PC-3 (cell line): ENCODE results near the gene DKKL1. TPM values are rescaled to one million over a fixed set of nuclear protein-coding genes. Genes with fewer than 3 reads are reported as not detected.

Experiments used
- ATAC-seq: fragments of 200-7000 bp; cut with Tn5 transposase; 2 replicates; pipeline ENCODE4 v1.9.1; 2020; ENCODE audit warnings: mild to moderate bottlenecking, moderate library complexity
- BruUV-seq: library from RNA; stranded (reverse); fragments of 400-500 nt; replicated peaks from 2 replicates; lab custom pipeline; 2021; lab: Mats Ljungman, UMichigan
- CTCF ChIA-PET: fragments of 300-600 bp; sonication (Branson Sonifier 250); formaldehyde crosslinking; loops from one replicate; lab custom pipeline; 2022; ENCODE audit warnings: antibody characterized with exemption; lab: Charles Lee
- POLR2A ChIA-PET: fragments of 300-600 bp; sonication (Branson Sonifier 250); formaldehyde crosslinking; loops from one replicate; lab custom pipeline; 2022; ENCODE audit warnings: antibody characterized with exemption; ENCODE audit not compliant: unreplicated experiment; lab: Charles Lee
- DNase-seq: peaks from one replicate; pipeline ENCODE4 v3.0.0-alpha.2; 2015
- H2AFZ ChIP-seq: fragments of 300-600 bp; sonication (generic); 2 replicates; pipeline ENCODE4 v1.6.0; 2016; ENCODE audit warnings: antibody characterized with exemption, low read length
- H3F3A ChIP-seq: fragments of 300-600 bp; sonication (generic); one replicate; pipeline ENCODE4 v1.6.0; 2017; ENCODE audit warnings: antibody characterized with exemption, low read length, control low read depth, mild to moderate bottlenecking; ENCODE audit not compliant: unreplicated experiment
- H3K27ac ChIP-seq: fragments of 300-600 bp; sonication (generic); 2 replicates; pipeline ENCODE4 v1.5.1; 2016; ENCODE audit warnings: mild to moderate bottlenecking, low read length
- H3K27me3 ChIP-seq: fragments of 300-600 bp; sonication (generic); 2 replicates; pipeline ENCODE4 v1.6.1; 2016; ENCODE audit warnings: low read length, mixed read lengths
- H3K36me3 ChIP-seq: fragments of 300-600 bp; sonication (generic); 2 replicates; pipeline ENCODE4 v1.6.1; 2016; ENCODE audit warnings: low read depth, mixed run types, low read length, mixed read lengths
- H3K4me1 ChIP-seq: fragments of 300-600 bp; sonication (generic); 2 replicates; pipeline ENCODE4 v1.5.1; 2016; ENCODE audit warnings: low read length; ENCODE audit not compliant: insufficient read depth
- H3K4me2 ChIP-seq: fragments of 300-600 bp; sonication (generic); 2 replicates; pipeline ENCODE4 v1.6.0; 2016; ENCODE audit warnings: low read length
- H3K4me3 ChIP-seq: fragments of 300-600 bp; sonication (generic); 2 replicates; pipeline ENCODE4 v1.5.1; 2016; ENCODE audit warnings: mild to moderate bottlenecking, low read length, mixed read lengths
- H3K79me2 ChIP-seq: fragments of 300-600 bp; sonication (generic); 2 replicates; pipeline ENCODE4 v1.6.1; 2017; ENCODE audit warnings: low read length, mixed read lengths
- H3K9ac ChIP-seq: fragments of 300-600 bp; sonication (generic); 2 replicates; pipeline ENCODE4 v1.6.0; 2016; ENCODE audit warnings: mild to moderate bottlenecking, low read length
- H3K9me2 ChIP-seq: fragments of 300-600 bp; sonication (generic); replicated peaks from 2 replicates; pipeline ENCODE4 v1.6.1; 2016; ENCODE audit warnings: mixed run types, low read length, mixed read lengths
- H3K9me3 ChIP-seq: fragments of 300-600 bp; sonication (generic); 2 replicates; pipeline ENCODE4 v1.6.1; 2016; ENCODE audit warnings: low read length, mixed read lengths
- H4K20me1 ChIP-seq: fragments of 300-600 bp; sonication (generic); 2 replicates; pipeline ENCODE4 v1.6.1; 2016; ENCODE audit warnings: low read length, mixed read lengths
- EZH2 ChIP-seq: fragments of 300-600 bp; sonication (generic); IDR thresholded peaks from one replicate; pipeline ENCODE4 v1.6.1; 2017; ENCODE audit warnings: antibody characterized with exemption, mild to moderate bottlenecking, low read length; ENCODE audit not compliant: unreplicated experiment
- EZH2phosphoT487 ChIP-seq: fragments of 300-600 bp; sonication (generic); IDR thresholded peaks from 2 replicates; pipeline ENCODE4 v1.6.1; 2018; ENCODE audit warnings: mild to moderate bottlenecking, antibody characterized with exemption, low read length, borderline replicate concordance
- intact Hi-C: fragments of 100-400 bp; cut with micrococcal nuclease; formaldehyde crosslinking; loops from 2 replicates; pipeline ENCODE4 v1.9.0; 2023
- total RNA-seq: library from RNA; depleted of rRNA; stranded (reverse); fragments of >200 nt; gene quantifications from 2 replicates; pipeline ENCODE4 v1.2.3, GENCODE V29; 2014
- TF ChIP-seq, protein P1 (sequence below): fragments of 300-600 bp; sonication (generic); conservative IDR thresholded peaks from 2 replicates; pipeline ENCODE4 v1.5.1; 2017; ENCODE audit warnings: antibody characterized with exemption, low read depth, mild to moderate bottlenecking, low read length

DKKL1 gene
- total RNA-seq, 1 experiment from 2014 or later: 2.4 TPM

- Histone ChIP-seq H3K4me3 (peak overlapping the region; percentile 83), H3K9me2 (no peaks in the 10 kb centered on the region), H3K79me2 (peaks cover 6% of the 10 kb centered on the region; the same call in 1 of the 2 replicates), H3F3A (peaks cover 7% of the 10 kb centered on the region), H3K36me3 (peaks cover 6% of the 10 kb centered on the region), H3K9ac (peak overlapping the region; percentile 84), H3K4me2 (peak overlapping the region; percentile 95), H4K20me1 (no peaks in the 10 kb centered on the region), H3K9me3 (no peaks in the 10 kb centered on the region), H3K27me3 (no peaks in the 10 kb centered on the region), H3K27ac (peak overlapping the region; percentile 15; the same call in 1 of the 2 replicates), H2AFZ (peak overlapping the region; percentile 90), H3K4me1 (peaks cover 11% of the 10 kb centered on the region)
- intact Hi-C loops: loop anchor here (2.0 kb wide), 1 partner anchor 31 kb away; no protein-coding TSS in a partner anchor
- DNase-seq (peak; percentile 80), ATAC-seq (peak; percentile 7)
- CTCF ChIA-PET: interaction anchor here (0.6 kb wide), 2 partner anchors 80 to 90 kb away, joined by 4 to 8 read pairs; partner anchors contain the start of gene PIH1D1
- TF ChIP-seq, protein P1, sequence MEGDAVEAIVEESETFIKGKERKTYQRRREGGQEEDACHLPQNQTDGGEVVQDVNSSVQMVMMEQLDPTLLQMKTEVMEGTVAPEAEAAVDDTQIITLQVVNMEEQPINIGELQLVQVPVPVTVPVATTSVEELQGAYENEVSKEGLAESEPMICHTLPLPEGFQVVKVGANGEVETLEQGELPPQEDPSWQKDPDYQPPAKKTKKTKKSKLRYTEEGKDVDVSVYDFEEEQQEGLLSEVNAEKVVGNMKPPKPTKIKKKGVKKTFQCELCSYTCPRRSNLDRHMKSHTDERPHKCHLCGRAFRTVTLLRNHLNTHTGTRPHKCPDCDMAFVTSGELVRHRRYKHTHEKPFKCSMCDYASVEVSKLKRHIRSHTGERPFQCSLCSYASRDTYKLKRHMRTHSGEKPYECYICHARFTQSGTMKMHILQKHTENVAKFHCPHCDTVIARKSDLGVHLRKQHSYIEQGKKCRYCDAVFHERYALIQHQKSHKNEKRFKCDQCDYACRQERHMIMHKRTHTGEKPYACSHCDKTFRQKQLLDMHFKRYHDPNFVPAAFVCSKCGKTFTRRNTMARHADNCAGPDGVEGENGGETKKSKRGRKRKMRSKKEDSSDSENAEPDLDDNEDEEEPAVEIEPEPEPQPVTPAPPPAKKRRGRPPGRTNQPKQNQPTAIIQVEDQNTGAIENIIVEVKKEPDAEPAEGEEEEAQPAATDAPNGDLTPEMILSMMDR: no peak
- TF ChIP-seq EZH2 (no peak), EZH2phosphoT487 (no peak)
- TSS peak; percentile 54 for BruUV-seq
- POLR2A ChIA-PET: interaction anchor here (0.6 to 1.0 kb wide), 3 partner anchors 17 to 90 kb away, joined by 4 to 13 read pairs (median 12); no protein-coding TSS in a partner anchor
These were observed 2.1 kb upstream of the DKKL1 start for GRCh38 chr19:49361438-49362047.

DNA sequence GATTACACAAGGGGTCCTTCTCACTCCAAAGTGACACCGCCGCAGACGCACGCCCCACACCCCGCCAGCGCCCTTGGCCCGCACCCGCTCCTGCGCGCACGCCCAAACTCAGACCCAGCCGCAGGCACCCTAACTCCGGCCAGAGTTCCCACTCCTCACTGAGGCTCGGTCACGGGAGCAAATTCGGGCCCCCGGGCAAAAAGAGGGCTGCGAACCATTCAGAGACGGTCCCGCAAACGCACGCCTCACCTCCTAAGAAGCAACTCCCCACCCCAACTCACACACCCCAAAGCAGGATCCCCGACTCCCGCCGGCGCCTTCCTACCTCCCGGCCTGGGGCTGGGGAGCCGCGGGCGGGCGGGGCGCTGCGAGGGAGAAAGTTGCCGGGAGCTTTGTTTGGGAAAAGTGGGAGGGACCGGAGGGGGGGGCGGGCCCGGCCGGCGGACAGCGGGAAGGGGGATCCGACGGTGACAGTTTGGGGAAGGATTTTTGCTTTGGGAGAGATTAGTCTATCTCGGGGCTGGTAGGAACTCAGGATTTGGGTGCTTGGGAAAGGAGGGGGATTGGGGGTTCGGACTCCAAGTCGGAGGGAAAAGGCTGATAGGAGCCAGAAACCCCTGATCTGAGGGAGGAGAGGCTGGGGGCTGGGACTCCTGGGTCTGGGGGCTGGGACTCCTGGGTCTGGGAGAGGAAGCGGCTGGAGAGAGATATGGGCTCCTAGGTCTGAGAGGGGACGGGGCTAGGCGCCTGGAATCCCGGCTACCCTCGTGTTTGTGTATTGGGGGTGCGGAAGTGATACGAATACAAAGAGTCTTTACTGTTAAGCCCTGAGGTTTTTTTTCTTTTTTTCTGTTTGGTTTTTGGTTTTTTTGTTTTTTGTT, 1.4 kb upstream of the DKKL1 start, which contains the start of gene TEAD2:
Gene TEAD2 (minus strand): TSS at position 369 of the 881 bp plus-strand sequence. CDS start 2,341 bp downstream, outside the sequence.
- ATAC-seq: peak; percentile 13
- H3K4me3 ChIP-seq: peak within 1 kb of the TSS; percentile 83
- H3K27me3 ChIP-seq: no peaks in the 10 kb centered on the region
- BruUV-seq: TSS peak; percentile 20
- H3K9me2 ChIP-seq: no peaks in the 10 kb centered on the region
- H4K20me1 ChIP-seq: no peaks in the 10 kb centered on the region
- intact Hi-C loops: loop anchor here (2.0 kb wide), 1 partner anchor 31 kb away; no protein-coding TSS in a partner anchor
- H3K9me3 ChIP-seq: no peaks in the 10 kb centered on the region
- ChIA-PET CTCF (interaction anchor here (0.6 to 0.7 kb wide), 3 partner anchors 79 to 90 kb away, joined by 3 to 8 read pairs (median 4); partner anchors contain the start of gene PIH1D1), POLR2A (interaction anchor here (0.5 to 1.0 kb wide), 4 partner anchors 16 to 369 kb away, joined by 4 to 13 read pairs (median 8); partner anchors contain the start of gene GYS1)
- H3F3A ChIP-seq: peaks cover 7% of the 10 kb centered on the region
- peaks cover 6% of the 10 kb centered on the region for H3K36me3 ChIP-seq
- H3K4me2 ChIP-seq: peak within 1 kb of the TSS; percentile 95
- peak; percentile 63 for DNase-seq
- peaks cover 11% of the 10 kb centered on the region for H3K4me1 ChIP-seq
- peaks cover 6% of the 10 kb centered on the region; the same call in 1 of the 2 replicates for H3K79me2 ChIP-seq
- H3K27ac ChIP-seq: peak within 1 kb of the TSS; percentile 15
- peak within 1 kb of the TSS; percentile 84 for H3K9ac ChIP-seq
- H2AFZ ChIP-seq: peak within 1 kb of the TSS; percentile 90
- TF ChIP-seq, protein P1: no peak
- TF ChIP-seq EZH2: no peak
- TF ChIP-seq EZH2phosphoT487: no peak
